Upper lobe of right lung (tissue), 1 donor: Measurements from ENCODE around the gene PRSS23. TPM values are rescaled to one million over a fixed set of nuclear protein-coding genes. Genes with fewer than 3 reads are reported as not detected.
"Not testable (repeated sequence)": the region's sequence is repeated elsewhere in the genome, so short reads cannot be mapped to it uniquely, and the experiment has no call there.

Source experiments
- ATAC-seq: fragments of 200-7000 bp; cut with Tn5 transposase; one replicate; pipeline ENCODE4 v1.9.1; 2020; ENCODE audit warnings: mild to moderate bottlenecking, moderate library complexity
- DNase-seq: peaks from one replicate; pipeline ENCODE4 v3.0.0-alpha.2; 2020
- H3K27ac ChIP-seq: fragments of 200-600 bp; one replicate; pipeline ENCODE4 v1.8.0; 2022
- H3K27me3 ChIP-seq: fragments of 200-600 bp; one replicate; pipeline ENCODE4 v1.8.0; 2022; ENCODE audit warnings: mild to moderate bottlenecking
- H3K36me3 ChIP-seq: fragments of 200-600 bp; one replicate; pipeline ENCODE4 v1.8.0; 2022
- H3K4me1 ChIP-seq: fragments of 200-600 bp; one replicate; pipeline ENCODE4 v1.8.0; 2022
- H3K4me3 ChIP-seq: fragments of 200-600 bp; one replicate; pipeline ENCODE4 v1.8.0; 2022; ENCODE audit warnings: mild to moderate bottlenecking
- H3K9me3 ChIP-seq: fragments of 200-600 bp; one replicate; pipeline ENCODE4 v1.8.0; 2022
- intact Hi-C: fragments of 100-400 bp; cut with DNase I; formaldehyde crosslinking; loops from one replicate; pipeline ENCODE4 v1.11.0; 2022
- total RNA-seq: library from RNA; stranded (reverse); fragmentation: NEBNext Ultra II Directional; extraction: Animal tissue kit (Norgen Biotek cat#: 25700); gene quantifications from one replicate; pipeline ENCODE4 v1.2.1, GENCODE V29; 2021
- TF ChIP-seq, protein P1 (sequence below): fragments of 200-600 bp; IDR thresholded peaks from one replicate; pipeline ENCODE4 v1.8.0; 2022; ENCODE audit warnings: antibody characterized with exemption
- donor health status: DM: no; HTN: yes; CAD: no; lungs with severe emphysema.

PRSS23 gene
- total RNA-seq, 1 donor from 2014 or later: 100 TPM

DNA sequence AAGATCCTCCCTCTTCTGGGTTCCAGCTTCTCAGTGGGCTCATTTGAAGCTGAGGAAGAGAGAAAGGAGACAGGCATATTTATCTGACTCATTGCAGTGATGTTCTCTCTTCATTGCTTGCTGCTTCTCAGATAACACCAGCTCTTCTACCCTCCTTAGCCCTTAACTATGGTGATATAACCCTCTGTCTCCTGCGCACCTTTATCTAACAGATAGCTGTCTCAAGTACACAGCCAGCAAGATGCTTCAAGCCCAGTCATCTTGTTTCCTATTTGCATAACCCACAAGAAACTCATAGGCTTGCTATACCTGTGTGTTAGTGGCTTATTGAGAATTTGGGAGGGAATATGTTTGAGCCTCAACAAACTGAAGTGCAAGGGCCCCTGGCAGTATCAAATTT lies 12.6 kb downstream of the PRSS23 start:
- Histone ChIP-seq H3K4me3 (no peak overlapping the region), H3K4me1 (no peaks in the 10 kb centered on the region), H3K36me3 (no peaks in the 10 kb centered on the region), H3K27me3 (no peaks in the 10 kb centered on the region), H3K9me3 (no peaks in the 10 kb centered on the region), H3K27ac (no peak overlapping the region)
- TF ChIP-seq, protein P1, sequence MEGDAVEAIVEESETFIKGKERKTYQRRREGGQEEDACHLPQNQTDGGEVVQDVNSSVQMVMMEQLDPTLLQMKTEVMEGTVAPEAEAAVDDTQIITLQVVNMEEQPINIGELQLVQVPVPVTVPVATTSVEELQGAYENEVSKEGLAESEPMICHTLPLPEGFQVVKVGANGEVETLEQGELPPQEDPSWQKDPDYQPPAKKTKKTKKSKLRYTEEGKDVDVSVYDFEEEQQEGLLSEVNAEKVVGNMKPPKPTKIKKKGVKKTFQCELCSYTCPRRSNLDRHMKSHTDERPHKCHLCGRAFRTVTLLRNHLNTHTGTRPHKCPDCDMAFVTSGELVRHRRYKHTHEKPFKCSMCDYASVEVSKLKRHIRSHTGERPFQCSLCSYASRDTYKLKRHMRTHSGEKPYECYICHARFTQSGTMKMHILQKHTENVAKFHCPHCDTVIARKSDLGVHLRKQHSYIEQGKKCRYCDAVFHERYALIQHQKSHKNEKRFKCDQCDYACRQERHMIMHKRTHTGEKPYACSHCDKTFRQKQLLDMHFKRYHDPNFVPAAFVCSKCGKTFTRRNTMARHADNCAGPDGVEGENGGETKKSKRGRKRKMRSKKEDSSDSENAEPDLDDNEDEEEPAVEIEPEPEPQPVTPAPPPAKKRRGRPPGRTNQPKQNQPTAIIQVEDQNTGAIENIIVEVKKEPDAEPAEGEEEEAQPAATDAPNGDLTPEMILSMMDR: no peak
- intact Hi-C loops: loop anchor here (5.0 kb wide), 1 partner anchor 356 kb away; no protein-coding TSS in a partner anchor
- no peak for DNase-seq
- ATAC-seq: no peak

DNA sequence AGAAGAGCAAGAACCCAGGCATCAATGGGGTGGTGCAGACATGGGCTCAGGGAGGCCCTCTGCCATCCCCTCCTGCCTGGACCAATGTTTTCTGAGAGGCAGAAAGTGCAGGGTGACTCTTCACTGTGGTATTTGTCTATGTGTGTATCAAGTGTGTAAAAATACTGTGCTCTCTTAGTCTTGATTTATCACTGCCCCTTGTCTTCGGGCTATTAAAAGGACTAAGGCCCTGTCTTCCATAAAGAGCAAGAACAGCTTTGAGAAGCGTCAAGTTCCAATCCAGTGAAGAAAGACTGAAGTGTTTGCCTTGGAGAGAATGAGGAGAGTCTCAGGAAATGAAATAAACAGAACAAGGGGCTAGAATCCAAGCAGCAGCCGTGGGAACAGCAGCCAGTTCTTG lies 14.4 kb downstream of the PRSS23 start:
- Histone ChIP-seq H3K27me3 (no peaks in the 10 kb centered on the region), H3K4me1 (no peaks in the 10 kb centered on the region), H3K9me3 (no peaks in the 10 kb centered on the region), H3K36me3 (no peaks in the 10 kb centered on the region), H3K4me3 (no peak overlapping the region), H3K27ac (peak overlapping the region; percentile 21)
- TF ChIP-seq, protein P1: no peak
- ATAC-seq (peak; percentile 22), DNase-seq (no peak)
- intact Hi-C loops: loop anchor here (5.0 kb wide), 1 partner anchor 357 kb away; no protein-coding TSS in a partner anchor

DNA sequence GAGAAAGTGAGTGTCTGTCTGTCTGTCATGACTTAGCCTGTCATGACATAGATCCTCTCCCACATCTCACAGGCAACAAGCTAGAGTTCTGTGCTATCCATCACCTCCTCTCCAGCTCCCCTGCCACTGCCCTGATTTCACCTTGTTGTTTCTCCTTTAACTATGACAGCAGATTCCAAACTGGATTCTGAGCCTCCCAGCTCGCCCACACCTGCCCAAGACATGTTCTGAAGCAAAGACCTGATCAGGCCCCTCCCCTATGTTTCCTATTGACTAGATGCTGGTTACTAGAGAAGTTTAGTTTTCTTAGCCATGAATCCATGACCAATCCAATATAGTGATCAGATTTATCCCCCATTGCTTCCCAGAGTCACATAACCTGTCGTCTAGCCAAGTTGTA lies 15.4 kb downstream of the PRSS23 start:
- no peaks in the 10 kb centered on the region for H3K4me1 ChIP-seq
- H3K4me3 ChIP-seq: no peak overlapping the region
- DNase-seq: no peak
- H3K36me3 ChIP-seq: no peaks in the 10 kb centered on the region
- H3K9me3 ChIP-seq: no peaks in the 10 kb centered on the region
- intact Hi-C loops: no loop called here
- ATAC-seq: no peak
- TF ChIP-seq, protein P1: no peak
- H3K27me3 ChIP-seq: no peaks in the 10 kb centered on the region
- peak overlapping the region; percentile 21 for H3K27ac ChIP-seq

DNA sequence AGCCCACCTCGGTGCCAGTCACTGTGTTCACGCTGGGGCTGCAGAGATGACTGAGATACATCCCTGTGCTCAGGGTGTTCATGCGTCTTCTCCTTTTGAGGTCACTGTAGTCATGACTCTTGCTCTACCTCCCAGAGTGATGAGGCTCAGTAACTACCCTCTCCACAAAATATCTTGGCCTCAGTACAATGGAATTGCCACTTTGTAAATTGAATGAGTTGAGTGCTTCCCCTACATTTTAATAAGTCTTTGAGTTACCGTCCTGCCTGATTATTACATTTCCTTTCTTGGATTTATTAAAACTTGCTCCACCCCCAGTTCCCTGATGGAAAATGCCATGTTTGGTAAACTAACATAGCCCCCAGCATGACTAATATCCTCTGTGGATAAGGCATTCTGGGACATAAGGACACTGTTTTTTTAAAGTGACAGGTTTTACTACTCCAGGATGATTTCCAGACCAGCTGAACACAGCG lies 15.9 kb downstream of the PRSS23 start:
- Histone ChIP-seq H3K4me3 (no peak overlapping the region), H3K27ac (no peak overlapping the region), H3K27me3 (no peaks in the 10 kb centered on the region), H3K36me3 (no peaks in the 10 kb centered on the region), H3K4me1 (no peaks in the 10 kb centered on the region), H3K9me3 (no peaks in the 10 kb centered on the region)
- intact Hi-C loops: no loop called here
- DNase-seq (no peak), ATAC-seq (no peak)
- TF ChIP-seq, protein P1: no peak

DNA sequence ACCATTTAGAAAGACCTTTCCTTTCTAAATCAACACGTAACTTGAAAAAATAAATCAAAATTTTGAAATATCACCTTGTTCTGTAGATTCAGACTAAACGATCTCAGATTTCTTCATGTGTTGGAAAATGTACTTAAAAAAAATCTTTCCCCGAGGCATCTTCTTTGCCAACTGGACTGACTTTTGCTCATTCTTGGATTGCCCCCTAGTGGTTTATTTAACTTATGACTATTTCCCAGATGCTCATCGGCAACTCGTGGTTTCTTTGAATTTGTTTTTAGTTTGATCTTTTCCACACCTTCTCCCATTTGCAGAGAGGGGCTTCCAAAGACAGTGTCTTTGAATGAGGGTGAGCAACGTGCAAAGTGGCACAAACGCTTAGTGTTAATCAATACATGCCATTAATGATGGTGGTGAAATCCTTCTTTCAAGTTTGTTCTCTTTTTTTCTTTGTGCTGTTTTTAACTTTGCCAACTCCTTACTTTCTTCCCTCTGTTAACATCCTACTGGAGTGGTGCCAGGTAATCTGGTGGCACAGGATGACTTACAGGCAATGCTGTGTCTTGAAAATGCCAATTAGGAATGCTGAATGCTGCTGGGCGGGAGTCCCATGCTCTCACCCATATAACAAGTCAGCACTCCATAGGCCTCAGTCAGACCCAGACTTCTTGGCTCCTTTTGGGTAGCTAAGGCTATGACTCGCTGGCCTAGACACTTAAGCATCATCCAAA lies 18.3 kb downstream of the PRSS23 start:
- intact Hi-C loops: no loop called here
- ATAC-seq: peak; percentile 77
- DNase-seq: no peak
- no peaks in the 10 kb centered on the region for H3K9me3 ChIP-seq
- no peak overlapping the region for H3K27ac ChIP-seq
- no peaks in the 10 kb centered on the region for H3K27me3 ChIP-seq
- TF ChIP-seq, protein P1: peak; percentile 74
- H3K4me1 ChIP-seq: no peaks in the 10 kb centered on the region
- no peaks in the 10 kb centered on the region for H3K36me3 ChIP-seq
- H3K4me3 ChIP-seq: no peak overlapping the region

DNA sequence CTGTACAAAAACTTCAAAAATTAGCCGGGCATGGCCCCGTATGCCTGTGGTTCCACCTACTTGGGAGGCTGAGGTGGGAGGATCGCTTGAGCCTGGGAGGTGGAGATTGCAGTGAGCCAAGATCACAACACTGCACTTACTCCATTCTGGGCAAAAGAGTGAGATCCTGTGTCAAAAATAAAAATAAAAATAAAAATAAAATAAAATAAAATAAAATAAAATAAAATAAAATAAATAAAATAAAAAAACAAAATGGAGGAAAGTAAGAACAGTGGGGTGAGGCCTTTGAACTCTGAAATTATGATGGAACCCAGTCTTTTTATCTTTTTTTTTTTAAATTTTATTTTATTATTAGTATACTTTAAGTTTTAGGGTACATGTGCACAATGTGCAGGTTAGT lies 23.8 kb downstream of the PRSS23 start:
- intact Hi-C loops, H3K9me3 ChIP-seq, ATAC-seq, H3K27ac ChIP-seq, DNase-seq, H3K27me3 ChIP-seq, H3K4me1 ChIP-seq, H3K36me3 ChIP-seq, H3K4me3 ChIP-seq: not testable (repeated sequence)

DNA sequence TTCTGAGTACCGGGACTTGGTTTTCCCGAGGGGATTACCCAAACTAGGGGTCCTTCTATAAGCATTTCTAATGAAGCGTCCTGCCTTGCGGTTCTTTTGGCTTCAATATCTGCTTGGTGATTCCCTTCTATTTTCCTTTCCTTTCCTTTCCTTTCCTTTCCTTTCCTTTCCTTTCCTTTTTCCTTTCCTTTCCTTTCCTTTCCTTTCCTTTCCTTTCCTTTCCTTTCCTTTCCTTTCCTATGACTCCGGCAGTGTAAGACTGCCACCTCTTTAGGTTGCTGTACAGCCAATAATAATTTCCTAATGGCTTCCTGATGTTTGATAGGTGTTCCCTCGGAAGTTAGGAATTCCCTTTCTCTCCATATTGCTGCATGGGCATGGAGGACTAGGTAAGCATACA lies 34.0 kb downstream of the PRSS23 start:
- intact Hi-C loops, DNase-seq, H3K27ac ChIP-seq, H3K27me3 ChIP-seq, H3K36me3 ChIP-seq, H3K4me1 ChIP-seq, ATAC-seq, H3K9me3 ChIP-seq, H3K4me3 ChIP-seq: not testable (repeated sequence)

DNA sequence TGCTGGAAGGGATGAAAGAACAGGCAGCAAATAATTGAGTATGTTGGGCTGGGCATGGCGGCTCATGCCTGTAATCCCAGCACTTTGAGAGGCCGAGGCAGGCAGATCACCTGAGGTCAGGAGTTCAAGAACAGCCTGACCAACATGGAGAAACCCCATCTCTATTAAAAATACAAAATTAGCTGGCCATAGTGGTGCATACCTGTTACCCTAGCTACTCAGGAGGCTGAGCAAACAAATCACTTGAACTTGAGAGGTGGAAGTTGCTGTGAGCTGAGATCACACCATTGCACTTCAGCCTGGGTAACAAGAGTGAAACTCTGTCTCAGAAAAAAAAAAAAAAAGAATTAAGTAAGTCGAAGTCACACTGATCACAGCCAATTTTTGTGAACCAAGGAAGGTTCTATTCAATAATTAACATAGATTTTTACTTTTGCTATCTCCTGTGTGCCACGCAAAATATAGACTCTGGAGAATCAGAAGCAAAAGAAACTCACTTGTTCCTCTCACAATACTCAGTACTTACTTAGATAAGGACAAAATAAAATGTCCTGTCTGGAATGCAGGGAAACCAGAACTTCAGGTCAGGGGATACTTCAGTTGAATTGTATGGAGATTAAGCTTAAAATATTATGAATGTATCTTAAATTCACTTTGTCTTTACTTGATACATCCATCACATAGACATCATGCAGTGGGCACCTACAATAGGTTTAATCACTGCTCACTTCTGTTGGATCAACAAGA lies 44.6 kb downstream of the PRSS23 start:
- peak; percentile 96 for ATAC-seq
- H3K9me3 ChIP-seq, H3K4me3 ChIP-seq, H3K27me3 ChIP-seq, DNase-seq, H3K36me3 ChIP-seq, intact Hi-C loops, H3K4me1 ChIP-seq: not testable (repeated sequence)
- H3K27ac ChIP-seq: peak overlapping the region; percentile 47
